Esophagus squamous epithelium (tissue), 5 donors: Measurements from ENCODE around the gene TAF1. TPM values are rescaled to one million over a fixed set of nuclear protein-coding genes. Genes with fewer than 3 reads are reported as not detected.
A peak's percentile ranks its signal among the peaks of the same experiment; 100 is the strongest.
"Not testable (repeated sequence)": the region's sequence is repeated elsewhere in the genome, so short reads cannot be mapped to it uniquely, and the experiment has no call there.

Experiments
- DNase-seq: peaks from one replicate; lab custom pipeline; 2025; lab: John Stamatoyannopoulos, UW
- H3K27ac ChIP-seq, 4 donors: fragments of 200-600 bp; sonication (generic); one replicate each; pipeline ENCODE4 v1.5.1; 2016 to 2019; ENCODE audit warnings: mild to moderate bottlenecking in 1 of 4
- H3K27me3 ChIP-seq, 4 donors: fragments of 200-600 bp; sonication (generic); 1 replicate in 3 of 4; 2 replicates in 1 of 4; pipeline versions ENCODE4 v1.5.1 to v1.6.0; 2017 to 2021; ENCODE audit warnings: antibody characterized with exemption in 1 of 4
- H3K36me3 ChIP-seq, 3 donors: fragments of 200-600 bp; sonication (generic); one replicate each; pipeline ENCODE4 v1.5.1; 2016 to 2019
- H3K4me1 ChIP-seq, 3 donors: fragments of 200-600 bp; sonication (generic); one replicate each; pipeline ENCODE4 v1.5.1; 2017 to 2019
- H3K4me3 ChIP-seq, 4 donors: fragments of 200-600 bp; sonication (generic); 1 replicate in 3 of 4; 2 replicates in 1 of 4; pipeline ENCODE4 v1.5.1; 2016 to 2019; ENCODE audit warnings: mild to moderate bottlenecking in 2 of 4, moderate library complexity in 1 of 4
- H3K9me3 ChIP-seq, 3 donors: fragments of 200-600 bp; sonication (generic); one replicate each; pipeline ENCODE4 v1.5.1; 2016 to 2019
- CTCF ChIP-seq, 6 experiments: fragments of 450-650 bp in 4 of 6; fragments of 200-600 bp in 2 of 6; sonication (generic) in 2 of 6; IDR thresholded peaks; one replicate each; pipeline ENCODE4 v1.5.1; 2016 to 2019; ENCODE audit warnings: antibody characterized with exemption in 6 of 6, mild to moderate bottlenecking in 4 of 6, moderate library complexity in 4 of 6
- POLR2A ChIP-seq, 4 donors: fragments of 450-650 bp; IDR thresholded peaks; one replicate each; pipeline ENCODE4 v1.6.1; 2017; ENCODE audit warnings: antibody characterized with exemption in 4 of 4, mild to moderate bottlenecking in 4 of 4, moderate library complexity in 3 of 4
- WGBS, 2 donors: methylation state at CpG; one replicate each; pipeline ENCODE4 v1.1.5; 2018; 5-methylcytosine and 5-hydroxymethylcytosine counted together
- intact Hi-C: fragments of 100-400 bp; cut with DNase I; formaldehyde crosslinking; loops from one replicate; pipeline ENCODE4 v1.15.0; 2022
- total RNA-seq, 4 donors: library from RNA; depleted of rRNA; stranded (reverse); fragments of >200 nt; gene quantifications; one replicate each; pipeline ENCODE4 v1.1.0, GENCODE V29; 2016
- donor health status: DM: yes; HTN: yes; CAD: no.

Gene TAF1
- total RNA-seq, 4 donors from 2014 or later: 18.6 to 54.2 (median 22.6) TPM

- Histone ChIP-seq H3K4me1 (peaks cover 0 to 10% (median 0%) of the 10 kb centered on the region in 3 donors), H3K36me3 (no peaks in the 10 kb centered on the region), H3K4me3 (no peak overlapping the region), H3K9me3 (no peaks in the 10 kb centered on the region), H3K27me3 (no peaks in the 10 kb centered on the region), H3K27ac (no peak overlapping the region)
- no peak for DNase-seq
- no peak for TF ChIP-seq POLR2A (IDR thresholded peaks at IDR 0.05)
- TF ChIP-seq CTCF (IDR thresholded peaks at IDR 0.05): no peak
- intact Hi-C loops: no loop called here
Observed at GRCh38 chrX:71487814-71488213, 121.7 kb downstream of the TAF1 start.

DNA sequence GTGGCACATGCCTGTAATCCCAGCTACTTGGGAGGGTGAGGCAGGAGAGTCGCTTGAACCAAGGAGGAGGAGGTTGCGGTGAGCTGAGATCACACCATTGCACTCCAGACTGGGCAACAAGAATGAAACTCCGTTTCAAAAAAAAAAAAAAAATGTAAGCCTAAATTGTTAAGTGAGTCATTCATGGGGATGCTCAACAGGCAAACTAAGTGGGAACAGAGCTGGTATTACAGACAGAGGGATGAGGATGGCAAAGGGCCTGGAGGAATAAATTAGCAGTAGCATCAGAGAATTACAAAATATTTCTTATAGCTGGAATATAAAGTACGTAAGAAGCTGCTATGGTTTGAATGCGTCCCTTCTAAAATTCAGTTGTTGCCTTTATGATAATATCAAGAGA, 123.4 kb downstream of the TAF1 start:
- Histone ChIP-seq H3K9me3 (no peaks in the 10 kb centered on the region), H3K4me1 (peaks cover 0 to 14% (median 0%) of the 10 kb centered on the region in 3 donors), H3K4me3 (no peak overlapping the region), H3K27ac (no peak overlapping the region), H3K27me3 (no peaks in the 10 kb centered on the region), H3K36me3 (no peaks in the 10 kb centered on the region)
- TF ChIP-seq POLR2A (IDR thresholded peaks at IDR 0.05): no peak
- TF ChIP-seq CTCF (IDR thresholded peaks at IDR 0.05): no peak
- intact Hi-C loops: no loop called here
- DNase-seq: no peak
- 81 to 84% methylated on average over 5 of the region's 5 CpGs for WGBS, 2 donors

DNA sequence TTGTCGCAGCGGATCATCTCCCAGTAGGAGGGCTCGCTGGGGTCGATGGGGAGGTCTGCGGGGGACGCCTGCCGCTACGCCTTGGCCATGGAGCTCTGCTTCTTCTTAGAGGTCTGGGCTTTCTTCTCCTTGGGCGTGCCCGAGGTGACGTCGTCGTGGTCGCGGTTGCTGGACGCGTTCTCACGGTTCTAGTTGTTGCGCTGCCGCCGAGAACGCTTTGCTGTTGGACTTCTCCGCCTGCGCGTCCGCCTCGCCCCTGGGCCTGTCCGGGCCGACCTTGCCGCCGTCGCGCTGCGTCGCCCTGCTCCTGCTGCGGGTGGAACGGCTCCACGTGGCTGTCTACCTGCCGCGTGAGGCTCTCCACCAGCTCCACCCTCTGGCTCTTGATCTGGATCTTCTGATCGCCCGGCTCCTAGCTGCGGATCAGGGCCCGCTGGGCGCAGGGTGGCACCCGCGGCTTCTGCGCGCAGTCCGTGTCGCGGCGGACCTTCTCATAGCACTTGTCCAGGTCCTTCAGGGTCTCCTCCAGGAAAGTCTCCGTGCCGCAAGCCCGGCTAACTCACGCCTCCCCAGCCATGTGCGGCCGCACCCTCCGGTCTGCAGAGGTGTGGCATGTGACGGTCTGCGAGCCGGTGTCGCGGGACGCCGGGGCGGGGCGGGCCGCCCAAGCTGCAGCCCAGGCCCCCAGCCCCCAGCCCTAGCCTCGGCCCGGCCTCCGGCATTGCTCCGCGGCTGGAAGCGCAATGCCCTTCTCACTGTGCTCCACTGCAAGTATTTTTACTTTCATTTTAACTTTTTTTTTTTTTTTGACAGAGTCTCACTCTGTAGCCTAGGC, 126.3 kb downstream of the TAF1 start:
- intact Hi-C loops: no loop called here
- H3K27me3 ChIP-seq: no peaks in the 10 kb centered on the region
- H3K27ac ChIP-seq: peak overlapping the region; percentile 26 to 55 (median 40)
- peaks cover 0 to 14% (median 0%) of the 10 kb centered on the region in 3 donors for H3K4me1 ChIP-seq
- H3K4me3 ChIP-seq: peak overlapping the region; percentile 44 to 73 (median 50)
- DNase-seq: no peak
- H3K9me3 ChIP-seq: no peaks in the 10 kb centered on the region
- TF ChIP-seq POLR2A (IDR thresholded peaks at IDR 0.05): no peak
- TF ChIP-seq CTCF (IDR thresholded peaks at IDR 0.05): no peak
- no peaks in the 10 kb centered on the region for H3K36me3 ChIP-seq
- 0 to 63% methylated on average over 7 to 23 of the region's 76 CpGs for WGBS, 2 donors

DNA sequence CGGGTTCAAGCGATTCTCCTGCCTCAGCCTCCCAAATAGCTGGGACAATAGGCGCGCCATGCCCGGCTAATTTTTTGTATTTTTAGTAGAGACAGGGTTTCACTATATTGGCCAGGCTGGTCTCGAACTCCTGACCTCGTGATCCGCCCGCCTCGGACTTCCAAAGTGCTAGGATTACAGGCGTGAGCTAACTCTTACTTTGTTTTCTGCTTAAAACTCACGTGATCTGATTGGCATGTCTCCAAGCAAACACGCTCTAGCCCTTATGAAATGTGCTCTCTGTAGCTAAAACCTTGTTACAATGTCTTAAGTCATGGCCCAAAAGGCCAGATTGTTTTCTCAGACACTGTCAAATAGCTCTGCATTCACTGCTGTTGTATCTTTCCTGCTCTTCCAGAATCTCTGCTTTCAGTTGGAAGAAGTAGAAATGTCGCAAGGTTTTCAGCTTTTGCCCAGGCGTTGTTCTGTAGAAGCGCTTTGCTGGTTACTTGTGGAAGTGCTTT, 127.0 kb downstream of the TAF1 start:
- no peaks in the 10 kb centered on the region for H3K9me3 ChIP-seq
- no peaks in the 10 kb centered on the region for H3K27me3 ChIP-seq
- H3K4me1 ChIP-seq: peaks cover 0 to 14% (median 0%) of the 10 kb centered on the region in 3 donors
- intact Hi-C loops: no loop called here
- TF ChIP-seq CTCF (IDR thresholded peaks at IDR 0.05): no peak
- H3K36me3 ChIP-seq: no peaks in the 10 kb centered on the region
- peak overlapping the region; percentile 44 to 73 (median 50) for H3K4me3 ChIP-seq
- peak overlapping the region in 3 of 4 donors; percentile 26 to 55 (median 46) for H3K27ac ChIP-seq
- no peak for DNase-seq
- WGBS, 2 donors: 32 to 62% methylated on average over 11 to 13 of the region's 16 CpGs

- peaks cover 0 to 14% (median 0%) of the 10 kb centered on the region in 3 donors for H3K4me1 ChIP-seq
- DNase-seq, H3K36me3 ChIP-seq, H3K9me3 ChIP-seq, H3K27ac ChIP-seq, H3K27me3 ChIP-seq, intact Hi-C loops, H3K4me3 ChIP-seq: not testable (repeated sequence)
- WGBS, 2 donors: 67 to 83% methylated on average over 2 to 3 of the region's 3 CpGs
Observed at GRCh38 chrX:71495979-71496378, 129.8 kb downstream of the TAF1 start.
